GM19099 (cell line): Measurements from ENCODE around the gene RBL1.

Experiments
- POLR2A ChIP-seq: IDR thresholded peaks from 3 replicates; pipeline ENCODE4 v1.6.1; 2011; ENCODE audit warnings: low read depth; ENCODE audit not compliant: insufficient read length; ENCODE audit errors: extremely low read depth

The RBL1 gene

GRCh38 chr20:37081717-37082289, 14.0 kb downstream of the RBL1 start:
- TF ChIP-seq POLR2A: no peak

GRCh38 chr20:37077009-37077408, 18.8 kb downstream of the RBL1 start:
- TF ChIP-seq POLR2A: no peak

GRCh38 chr20:37075932-37076685, 19.7 kb downstream of the RBL1 start:
- no peak for TF ChIP-seq POLR2A

GRCh38 chr20:37072293-37073196, 23.3 kb downstream of the RBL1 start:
- no peak for TF ChIP-seq POLR2A

- TF ChIP-seq POLR2A: no peak
Measured at GRCh38 chr20:37071481-37071911, 24.3 kb downstream of the RBL1 start.

GRCh38 chr20:37066168-37066567, 29.6 kb downstream of the RBL1 start:
- TF ChIP-seq POLR2A: no peak

- TF ChIP-seq POLR2A: no peak
Measured at GRCh38 chr20:37055276-37055675, 40.5 kb downstream of the RBL1 start.

- no peak for TF ChIP-seq POLR2A
Measured at GRCh38 chr20:37053230-37053950, 42.4 kb downstream of the RBL1 start.

GRCh38 chr20:37042986-37043972, 52.5 kb downstream of the RBL1 start:
- TF ChIP-seq POLR2A: no peak

GRCh38 chr20:37032077-37032476, 63.7 kb downstream of the RBL1 start:
- no peak for TF ChIP-seq POLR2A

- no peak for TF ChIP-seq POLR2A
Measured at GRCh38 chr20:37020636-37021035, 75.2 kb downstream of the RBL1 start.

- TF ChIP-seq POLR2A: no peak
Measured at GRCh38 chr20:37011147-37011546, 84.7 kb downstream of the RBL1 start.

GRCh38 chr20:37007898-37008649, 87.7 kb downstream of the RBL1 start:
- TF ChIP-seq POLR2A: no peak
